ENCODE measurements around the gene DNAH2. TPM values are rescaled to one million over a fixed set of nuclear protein-coding genes. Genes with fewer than 3 reads are reported as not detected.

DNAH2 gene
- total RNA-seq, 1 experiment from 2014 or later, result 0.15 TPM

- H3K4me2 ChIP-seq (ENCODE audit: insufficient read depth, insufficient read length, low read length), result peak overlapping the region; percentile 66
- H3K27me3 Mint-ChIP-seq (ENCODE audit: low read depth), result no peaks in the 10 kb centered on the region
- no peaks in the 10 kb centered on the region; a peak in 1 of 5 replicates for H3K9me3 Mint-ChIP-seq
These were observed 31.9 kb upstream of the DNAH2 start for GRCh38 chr17:7685533-7686221.

More at GRCh38 chr17:7685533-7686221, 31.9 kb upstream of the DNAH2 start:
- Histone ChIP-seq H3K14ac (ENCODE audit: insufficient read depth, low read length) (peak overlapping the region; percentile 90), H4K8ac (replicated peaks; ENCODE audit: insufficient read length, low read depth, low read length) (no peak overlapping the region), H4K91ac (ENCODE audit: insufficient read length, low read depth, low read length) (peak overlapping the region; percentile 11), H2BK120ac (ENCODE audit: low read depth, low read length, poor library complexity, severe bottlenecking) (peak overlapping the region; percentile 84), H2AK5ac (ENCODE audit: insufficient read length, low read length) (peak overlapping the region; percentile 16), H3K9me3 (ENCODE audit: control insufficient read depth, low read depth, low read length) (no peaks in the 10 kb centered on the region), H3K18ac (ENCODE audit: insufficient read length, low read depth, low read length) (peak overlapping the region; percentile 86), H3K4ac (ENCODE audit: low read depth, low read length) (peak overlapping the region; percentile 66), H2BK12ac (ENCODE audit: insufficient read length, low read depth, low read length) (peak overlapping the region; percentile 22), H3K79me1 (ENCODE audit: insufficient read depth, low read depth, low read length, poor library complexity, severe bottlenecking) (no peaks in the 10 kb centered on the region), H3K79me2 (ENCODE audit: insufficient read depth, low read length) (peaks cover 29% of the 10 kb centered on the region), H4K20me1 (ENCODE audit: control insufficient read depth, insufficient read depth, insufficient read length) (no peaks in the 10 kb centered on the region), H3K23ac (ENCODE audit: insufficient read length, low read depth, low read length) (peak overlapping the region; percentile 71), H3K27ac (ENCODE audit: insufficient read length, low read depth, low read length) (peak overlapping the region; percentile 90), H2BK5ac (ENCODE audit: insufficient read length, low read length) (peak overlapping the region; percentile 98), H3K27me3 (ENCODE audit: insufficient read depth, low read length) (no peaks in the 10 kb centered on the region), H3T11ph (ENCODE audit: low read length) (peak overlapping the region; percentile 61), H3K23me2 (ENCODE audit: insufficient read length, low read depth, low read length, poor library complexity, severe bottlenecking) (peaks cover 18% of the 10 kb centered on the region), H4K5ac (ENCODE audit: insufficient read length, low read depth, low read length) (peak overlapping the region; percentile 96), H2BK15ac (ENCODE audit: low read depth, low read length) (no peak overlapping the region), H2AFZ (ENCODE audit: low read length) (no peak overlapping the region), H3K56ac (ENCODE audit: insufficient read length, low read depth, low read length) (peak overlapping the region; percentile 93), H3K4me1 (ENCODE audit: insufficient read depth, low read length) (no peaks in the 10 kb centered on the region; the same call in 1 of the 2 replicates), H3K9ac (ENCODE audit: extremely low read depth, insufficient read length, low read length) (peak overlapping the region; percentile 98), H2BK20ac (ENCODE audit: low read depth, low read length, poor library complexity, severe bottlenecking) (no peak overlapping the region)
- no CpG with 5 or more reads among the region's 44 CpGs for WGBS (ENCODE audit: extremely low coverage, insufficient read length, low lambda C conversion rate)
- TF ChIP-seq CTCF (conservative IDR thresholded peaks at IDR 0.05), result no peak
- peak overlapping the region; percentile 100 for H3K27ac Mint-ChIP-seq
- DNase-seq, result peak; percentile 97
- H3K4me3 Mint-ChIP-seq, result peak overlapping the region; percentile 94 to 97
- peaks cover 25 to 31% of the 10 kb centered on the region in 2 experiments for H3K4me1 Mint-ChIP-seq
- peaks cover 16 to 40% (median 29%) of the 10 kb centered on the region in 3 experiments for H3K36me3 Mint-ChIP-seq (ENCODE audit: insufficient read depth in 1 of 3, low read depth in 3 of 3)
